ENCODE results near the gene LFNG. TPM values are rescaled to one million over a fixed set of nuclear protein-coding genes. Genes with fewer than 3 reads are reported as not detected.

The LFNG gene
- total RNA-seq, 1 donor from 2014 or later, result 95.8 TPM

DNA sequence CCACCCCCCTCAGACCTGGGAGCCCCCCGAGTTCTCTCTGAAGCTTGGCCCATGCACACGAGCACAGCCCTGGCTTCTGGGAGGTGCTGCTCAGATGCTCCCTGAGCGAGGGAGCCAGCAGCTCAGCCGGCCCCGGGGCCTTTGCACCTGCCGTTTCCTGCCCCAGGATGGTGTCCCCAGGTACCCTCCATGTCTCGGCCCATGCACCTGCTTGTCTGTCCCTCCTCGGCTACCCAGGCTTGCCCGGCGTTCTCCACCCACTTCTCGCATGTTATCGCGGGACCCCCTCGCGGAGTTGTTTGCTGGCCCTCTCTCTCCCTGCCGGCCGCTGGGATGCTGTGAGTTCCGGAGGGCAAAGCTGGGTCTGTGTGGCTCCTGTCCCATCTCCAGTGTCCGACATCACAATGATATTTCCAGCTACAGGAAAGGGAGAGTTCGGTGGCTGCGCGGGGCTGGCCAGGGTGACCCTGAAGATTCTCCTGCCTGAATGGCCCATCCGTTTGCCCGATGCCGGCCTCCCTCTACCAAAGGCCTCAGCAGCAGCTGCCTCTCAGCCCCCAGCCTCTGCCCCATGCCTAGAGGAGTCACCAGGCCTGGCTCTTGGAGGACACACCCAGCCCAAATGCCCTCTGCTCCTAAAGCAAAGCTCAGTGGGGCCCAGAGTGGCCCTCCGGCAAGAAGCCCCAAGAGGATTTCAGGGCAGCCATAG lies 12.2 kb upstream of the LFNG start:
- Mint-ChIP-seq H3K4me1 (peaks cover 56% of the 10 kb centered on the region), H3K27ac (no peak overlapping the region), H3K9me3 (no peaks in the 10 kb centered on the region), H3K27me3 (no peaks in the 10 kb centered on the region), H3K36me3 (ENCODE audit: low read depth) (no peaks in the 10 kb centered on the region), H3K4me3 (no peak overlapping the region)
- ATAC-seq (ENCODE audit: low read depth) (no peak), DNase-seq (no peak)
- intact Hi-C loops (cut with micrococcal nuclease), result no loop called here
- POLR2A ChIA-PET, result interaction anchor here (2.1 to 7.0 kb wide), 3 partner anchors 15 to 203 kb away, joined by 12 to 304 read pairs (median 240); partner anchors contain the start of gene LFNG
- CTCF ChIA-PET, result no interaction called here
- TF ChIP-seq, protein P1, sequence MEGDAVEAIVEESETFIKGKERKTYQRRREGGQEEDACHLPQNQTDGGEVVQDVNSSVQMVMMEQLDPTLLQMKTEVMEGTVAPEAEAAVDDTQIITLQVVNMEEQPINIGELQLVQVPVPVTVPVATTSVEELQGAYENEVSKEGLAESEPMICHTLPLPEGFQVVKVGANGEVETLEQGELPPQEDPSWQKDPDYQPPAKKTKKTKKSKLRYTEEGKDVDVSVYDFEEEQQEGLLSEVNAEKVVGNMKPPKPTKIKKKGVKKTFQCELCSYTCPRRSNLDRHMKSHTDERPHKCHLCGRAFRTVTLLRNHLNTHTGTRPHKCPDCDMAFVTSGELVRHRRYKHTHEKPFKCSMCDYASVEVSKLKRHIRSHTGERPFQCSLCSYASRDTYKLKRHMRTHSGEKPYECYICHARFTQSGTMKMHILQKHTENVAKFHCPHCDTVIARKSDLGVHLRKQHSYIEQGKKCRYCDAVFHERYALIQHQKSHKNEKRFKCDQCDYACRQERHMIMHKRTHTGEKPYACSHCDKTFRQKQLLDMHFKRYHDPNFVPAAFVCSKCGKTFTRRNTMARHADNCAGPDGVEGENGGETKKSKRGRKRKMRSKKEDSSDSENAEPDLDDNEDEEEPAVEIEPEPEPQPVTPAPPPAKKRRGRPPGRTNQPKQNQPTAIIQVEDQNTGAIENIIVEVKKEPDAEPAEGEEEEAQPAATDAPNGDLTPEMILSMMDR (IDR thresholded peaks at IDR 0.05), result no peak

DNA sequence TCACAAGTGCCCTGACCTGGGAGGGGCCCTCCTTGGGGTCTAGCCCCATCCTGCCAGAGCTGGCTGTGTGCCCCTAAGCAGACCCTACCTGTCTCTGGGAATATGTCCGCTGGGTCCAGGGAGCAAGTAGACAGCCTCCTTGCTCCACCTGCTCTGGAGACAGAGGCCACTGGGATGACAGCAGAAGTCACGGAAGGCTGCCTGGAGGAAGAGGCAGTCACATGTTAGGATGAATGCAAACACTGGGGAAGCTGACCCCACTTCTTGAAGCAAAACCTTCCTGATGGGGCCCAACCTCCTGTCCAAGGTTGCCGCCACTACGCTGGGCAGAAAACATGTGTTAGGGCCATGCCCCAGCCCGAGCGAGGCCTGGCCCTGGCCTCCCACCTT lies 11.7 kb upstream of the LFNG start:
- Mint-ChIP-seq H3K36me3 (ENCODE audit: low read depth) (no peaks in the 10 kb centered on the region), H3K9me3 (no peaks in the 10 kb centered on the region), H3K27me3 (no peaks in the 10 kb centered on the region), H3K4me1 (peaks cover 61% of the 10 kb centered on the region), H3K4me3 (no peak overlapping the region), H3K27ac (peak overlapping the region; percentile 95)
- intact Hi-C loops (cut with micrococcal nuclease), result loop anchor here (1.0 to 2.0 kb wide), 2 partner anchors 31 to 125 kb away; partner anchors contain the start of gene GRIFIN
- ATAC-seq (ENCODE audit: low read depth) (no peak), DNase-seq (no peak)
- ChIA-PET CTCF (interaction anchor here (1.4 kb wide), 1 partner anchor 22 kb away, joined by 3 read pairs; no protein-coding TSS in a partner anchor), POLR2A (interaction anchor here (2.1 to 7.0 kb wide), 3 partner anchors 14 to 202 kb away, joined by 12 to 304 read pairs (median 240); partner anchors contain the start of gene LFNG)
- TF ChIP-seq, protein P1 (IDR thresholded peaks at IDR 0.05), result no peak

DNA sequence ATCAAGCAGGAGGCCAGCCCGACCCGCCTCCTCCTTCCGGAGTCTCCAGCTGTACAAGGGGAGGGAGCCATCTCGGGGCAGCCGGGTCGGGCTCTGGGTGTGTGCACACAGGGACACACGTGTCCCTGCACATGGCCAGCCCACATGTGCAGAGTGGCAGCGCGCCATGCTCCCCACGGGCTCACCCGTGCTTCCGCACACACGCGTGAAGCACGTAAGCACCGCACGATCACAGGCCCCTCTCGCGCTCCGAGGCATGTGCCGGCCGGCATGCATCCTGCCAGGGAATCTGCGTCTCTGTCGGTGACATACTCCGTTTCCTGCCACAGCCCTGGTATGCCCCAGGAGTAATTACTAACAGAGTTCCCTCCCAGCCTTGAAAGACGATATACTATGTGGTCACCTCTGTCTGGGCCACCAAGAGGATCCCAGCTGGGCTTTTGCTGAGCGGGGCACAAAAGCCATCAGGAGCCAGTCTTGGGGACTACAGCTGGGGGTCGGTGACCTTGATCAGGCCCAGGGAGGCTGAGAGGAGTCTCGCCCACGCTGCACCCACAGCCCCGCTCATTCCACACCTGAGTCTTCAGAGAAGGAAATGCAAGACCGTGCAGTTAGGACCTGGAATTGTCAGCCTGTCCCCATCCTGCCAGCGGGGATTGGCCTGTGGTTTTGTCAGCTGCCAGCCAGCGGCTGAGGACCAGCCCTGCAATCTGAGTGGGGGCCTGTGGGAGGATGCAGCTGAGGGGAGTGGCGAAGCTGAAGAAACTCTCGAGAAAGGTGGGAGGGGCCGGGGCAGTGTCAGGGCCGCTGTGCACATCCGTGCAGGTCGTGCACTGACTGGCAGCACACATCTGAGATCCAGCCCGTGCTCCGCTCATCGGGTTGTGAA lies 11.0 kb upstream of the LFNG start:
- ChIA-PET POLR2A (interaction anchor here (0.5 to 7.0 kb wide), 8 partner anchors 10 to 201 kb away, joined by 3 to 304 read pairs (median 4); partner anchors contain the start of genes LFNG and TTYH3), CTCF (interaction anchor here (0.8 to 1.4 kb wide), 2 partner anchors 21 to 52 kb away, joined by 3 read pairs; no protein-coding TSS in a partner anchor)
- peak overlapping the region; percentile 65 for H3K4me3 Mint-ChIP-seq
- H3K9me3 Mint-ChIP-seq, result no peaks in the 10 kb centered on the region
- no peaks in the 10 kb centered on the region for H3K27me3 Mint-ChIP-seq
- TF ChIP-seq, protein P1 (IDR thresholded peaks at IDR 0.05), result no peak
- intact Hi-C loops (cut with micrococcal nuclease), result loop anchor here (1.0 to 2.0 kb wide), 2 partner anchors 32 to 125 kb away; partner anchors contain the start of gene GRIFIN
- no peaks in the 10 kb centered on the region for H3K36me3 Mint-ChIP-seq (ENCODE audit: low read depth)
- ATAC-seq (ENCODE audit: low read depth) (peak; percentile 51), DNase-seq (peak; percentile 62)
- H3K27ac Mint-ChIP-seq, result peak overlapping the region; percentile 95
- peaks cover 68% of the 10 kb centered on the region for H3K4me1 Mint-ChIP-seq

DNA sequence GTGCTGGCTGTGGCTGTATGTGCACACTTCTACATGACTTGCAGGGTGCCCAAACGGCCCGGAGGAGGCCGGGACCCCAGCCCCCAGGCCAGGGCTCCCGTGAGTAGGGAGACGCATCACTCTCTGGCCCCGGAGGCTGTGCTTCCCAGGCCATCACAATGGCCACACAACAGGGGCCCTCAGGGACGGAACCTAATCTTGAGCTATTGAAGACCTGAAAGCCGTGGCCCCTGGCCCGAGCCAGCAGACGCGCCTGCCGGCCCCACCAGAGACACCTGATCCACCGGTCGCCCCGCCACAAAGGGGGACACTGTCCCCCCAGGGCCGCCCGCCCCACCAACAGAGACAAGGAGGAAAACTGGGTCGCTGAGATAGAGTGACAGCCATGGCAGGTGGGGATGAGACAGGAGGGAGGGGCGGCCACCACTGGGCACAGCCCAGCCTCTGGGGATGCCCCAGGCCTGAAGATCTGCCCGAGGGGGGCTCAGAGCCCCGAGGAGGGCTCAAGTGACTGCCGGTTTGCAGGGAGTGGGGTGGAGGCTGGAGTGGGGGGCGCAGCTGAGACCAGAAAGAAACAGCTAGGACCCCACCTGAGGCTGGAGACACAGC lies 10.2 kb upstream of the LFNG start:
- ChIA-PET CTCF (interaction anchor here (0.8 to 1.4 kb wide), 2 partner anchors 20 to 51 kb away, joined by 3 read pairs; no protein-coding TSS in a partner anchor), POLR2A (interaction anchor here (1.4 to 7.0 kb wide), 5 partner anchors 13 to 200 kb away, joined by 3 to 304 read pairs (median 12); partner anchors contain the start of genes LFNG and TTYH3)
- ATAC-seq (ENCODE audit: low read depth) (no peak), DNase-seq (no peak)
- Mint-ChIP-seq H3K27ac (peak overlapping the region; percentile 95), H3K27me3 (no peaks in the 10 kb centered on the region), H3K36me3 (ENCODE audit: low read depth) (no peaks in the 10 kb centered on the region), H3K4me1 (peaks cover 67% of the 10 kb centered on the region), H3K4me3 (peak overlapping the region; percentile 65), H3K9me3 (no peaks in the 10 kb centered on the region)
- intact Hi-C loops (cut with micrococcal nuclease), result loop anchor here (2.0 kb wide), 1 partner anchor 33 kb away; the partner anchor contains the start of gene GRIFIN
- TF ChIP-seq, protein P1 (IDR thresholded peaks at IDR 0.05), result no peak
